GM19372 (cell line): ENCODE data around the gene ZNF670.

Experiments used
- ATAC-seq: cut with Tn5 transposase; IDR thresholded peaks from one replicate; pipeline ENCODE4 v1.9.1; 2021; ENCODE audit warnings: mild to moderate bottlenecking, low read depth, moderate library complexity; ENCODE audit not compliant: unreplicated experiment

ZNF670 gene

DNA sequence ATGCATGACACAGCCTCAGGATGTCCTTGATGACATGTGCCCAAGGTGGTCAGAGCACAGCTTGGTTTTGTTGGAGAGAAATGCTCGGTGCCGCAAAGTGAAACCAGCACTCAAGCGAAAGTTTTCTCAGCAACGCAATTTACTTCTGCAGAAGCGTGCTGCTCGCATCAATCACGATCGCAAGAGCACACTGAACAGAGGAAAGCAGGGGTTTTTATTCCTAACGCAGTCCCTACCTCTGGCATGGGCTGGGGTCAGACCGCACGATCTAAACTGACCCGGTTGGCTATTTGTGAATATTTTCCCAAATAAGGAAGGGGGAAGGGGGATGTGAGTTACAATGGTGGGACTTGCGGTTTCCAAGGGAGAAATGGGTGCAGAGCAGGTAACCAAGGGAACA is 26.4 kb upstream of the ZNF670 start:
- no peak for ATAC-seq

DNA sequence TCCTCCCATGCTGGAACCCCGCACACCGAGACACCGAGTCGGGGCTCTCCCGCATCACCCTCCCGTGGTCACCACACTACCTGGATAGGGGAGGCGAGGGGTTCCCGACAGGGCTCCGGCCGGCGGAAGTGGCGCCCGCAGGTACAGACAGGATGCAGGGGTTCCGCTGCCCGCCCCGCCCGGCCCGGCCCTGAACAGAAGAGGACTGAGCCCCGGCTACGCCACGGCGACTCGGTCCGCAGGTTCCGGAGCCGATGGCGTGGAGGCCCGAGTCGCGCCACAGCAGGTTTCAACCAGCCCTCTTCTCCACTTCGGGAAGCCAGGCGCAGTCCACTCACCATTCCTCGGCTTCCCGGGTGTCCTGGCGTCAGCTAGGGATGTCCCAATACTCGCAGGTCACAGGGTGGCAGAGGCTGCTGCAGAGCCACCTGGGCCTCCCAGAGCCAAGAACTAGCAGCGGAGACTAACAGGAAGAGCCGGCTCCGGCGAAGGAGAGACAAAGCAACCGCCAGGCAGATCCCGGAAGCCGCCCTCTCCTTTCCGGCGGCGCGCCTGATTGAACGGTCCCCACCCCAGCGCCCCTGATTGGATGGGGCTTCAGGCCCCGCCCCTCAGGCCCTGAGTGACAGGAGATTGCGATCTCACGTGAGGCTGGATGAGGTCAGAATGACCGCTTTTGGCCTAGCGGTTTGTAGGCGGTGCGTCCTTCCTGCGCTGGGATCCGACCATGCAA is 25.4 kb upstream of the ZNF670 start, which contains the start of gene ZNF669:
Gene ZNF669 (minus strand): TSS at position 498 of the 733 bp plus-strand sequence. CDS start 157 bp downstream, at position 341.
- ATAC-seq = peak; percentile 99

DNA sequence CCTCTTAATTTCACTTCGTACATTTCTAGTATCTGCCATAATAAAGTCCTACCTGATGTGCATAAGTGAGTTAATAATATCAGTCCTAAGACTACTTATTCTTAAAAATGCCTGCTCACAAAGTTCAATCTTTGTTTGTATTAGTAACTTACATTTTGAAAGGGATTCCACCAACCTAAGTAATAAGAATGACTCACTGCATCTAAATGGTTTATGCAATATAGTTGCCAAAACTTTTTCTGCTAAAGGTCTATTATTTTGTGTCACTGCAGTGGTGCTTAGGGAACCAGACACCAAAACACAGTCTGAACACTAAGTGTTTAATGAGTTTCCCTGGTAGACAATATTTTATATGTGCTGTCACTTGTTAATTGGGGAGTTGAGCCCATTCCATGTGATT is 23.8 kb upstream of the ZNF670 start:
- ATAC-seq = no peak

DNA sequence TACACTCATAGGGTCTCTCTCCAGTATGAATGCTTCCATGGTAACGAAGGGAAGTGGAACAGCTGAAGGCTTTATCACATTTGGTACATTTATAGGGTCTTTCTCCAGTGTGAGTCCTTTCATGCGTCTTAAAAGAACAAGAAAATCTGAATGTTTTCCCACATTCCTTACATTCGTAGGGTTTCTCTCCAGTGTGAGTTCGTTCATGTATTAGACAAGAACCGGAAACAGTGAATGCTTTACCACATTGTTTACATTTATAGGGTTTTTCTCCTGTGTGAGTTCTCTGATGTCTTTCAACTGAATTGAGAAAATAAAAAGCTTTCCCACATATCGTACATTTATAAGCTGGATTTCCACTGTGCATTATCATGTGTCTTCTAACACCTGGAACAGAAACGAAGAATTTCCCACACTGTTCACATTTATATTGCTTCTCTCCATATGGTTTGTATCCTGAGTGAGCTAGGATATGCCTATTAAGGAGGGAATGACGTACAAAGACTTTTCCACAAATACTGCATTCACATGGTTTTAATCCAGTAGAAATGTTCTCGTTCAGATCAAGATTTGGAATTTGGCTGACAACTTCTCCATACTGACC is 22.2 kb upstream of the ZNF670 start:
- no peak for ATAC-seq

DNA sequence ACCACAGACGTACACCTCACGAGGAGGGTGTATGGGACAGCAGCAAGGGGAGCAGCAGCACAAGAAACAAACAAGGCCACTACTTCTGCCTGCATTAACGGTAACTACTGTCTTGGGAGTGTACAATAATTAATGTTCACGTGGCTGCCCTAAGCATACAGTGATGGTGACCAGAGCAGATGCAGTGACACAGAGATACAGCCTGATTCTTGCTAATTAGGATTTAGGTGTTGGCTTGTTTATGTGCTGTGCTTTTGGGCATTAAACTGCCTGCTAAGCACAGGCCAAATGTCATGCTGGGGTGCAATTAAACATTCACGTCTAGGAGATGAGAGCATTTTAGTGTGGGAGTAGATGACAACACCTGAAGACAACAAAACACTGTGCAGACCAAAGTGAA is 18.3 kb upstream of the ZNF670 start:
- ATAC-seq = no peak

DNA sequence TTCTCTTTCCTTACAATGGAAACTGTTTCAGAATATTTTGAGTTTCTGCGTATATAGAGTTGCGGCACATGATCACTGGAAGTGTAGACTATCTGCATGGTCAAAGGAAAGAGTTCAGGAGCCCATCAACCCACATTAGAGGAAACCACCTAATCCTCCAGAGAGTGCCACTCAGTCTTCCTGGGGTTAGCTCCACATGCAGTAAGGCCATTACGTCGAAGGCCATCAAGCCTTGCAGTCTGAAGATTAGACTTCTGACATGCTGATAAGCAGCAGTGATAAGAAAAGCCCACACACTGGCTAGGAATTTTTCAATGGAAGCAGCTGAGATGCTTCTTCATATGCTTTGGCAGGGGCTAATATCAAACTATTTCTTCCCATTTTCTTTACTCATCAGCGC is 17.9 kb upstream of the ZNF670 start:
- no peak for ATAC-seq

DNA sequence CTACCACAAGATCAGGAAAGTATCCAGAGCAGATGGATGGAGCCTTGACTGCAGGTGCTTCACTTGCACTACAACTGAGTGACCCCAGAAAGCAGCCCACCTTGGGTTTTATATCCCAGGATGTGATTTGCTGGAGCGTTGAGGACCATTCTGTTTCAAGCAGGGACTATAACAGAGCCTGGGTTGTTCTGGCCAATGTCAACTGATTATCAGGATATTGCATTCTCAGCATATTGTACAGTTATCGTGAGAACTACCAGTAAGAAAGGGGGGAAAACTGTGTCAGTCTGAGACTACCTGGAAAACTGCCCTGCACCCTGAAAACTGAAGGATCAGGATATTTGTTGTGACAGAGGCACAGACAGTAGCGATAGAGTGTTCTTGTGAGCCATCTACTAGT is 17.5 kb upstream of the ZNF670 start:
- no peak for ATAC-seq

DNA sequence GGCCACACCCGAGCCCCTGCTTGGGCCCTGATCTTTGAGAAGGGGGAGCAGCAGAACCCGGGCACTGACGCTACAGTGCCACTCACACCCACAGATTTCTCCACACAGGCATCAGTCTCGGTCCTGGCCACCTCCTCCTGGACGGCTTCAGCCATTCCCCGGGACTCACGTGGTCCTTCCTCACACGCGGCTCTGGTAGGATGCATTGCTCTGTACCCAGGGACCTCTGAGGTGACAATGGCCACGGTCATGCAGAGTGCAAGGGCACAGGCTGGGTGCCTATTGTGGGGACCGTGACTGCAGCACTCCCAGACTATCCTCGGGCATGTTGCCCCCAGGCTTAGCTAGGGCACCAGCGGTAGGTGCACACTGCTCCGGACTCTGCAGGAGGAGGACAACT is 11.8 kb upstream of the ZNF670 start:
- ATAC-seq = no peak

DNA sequence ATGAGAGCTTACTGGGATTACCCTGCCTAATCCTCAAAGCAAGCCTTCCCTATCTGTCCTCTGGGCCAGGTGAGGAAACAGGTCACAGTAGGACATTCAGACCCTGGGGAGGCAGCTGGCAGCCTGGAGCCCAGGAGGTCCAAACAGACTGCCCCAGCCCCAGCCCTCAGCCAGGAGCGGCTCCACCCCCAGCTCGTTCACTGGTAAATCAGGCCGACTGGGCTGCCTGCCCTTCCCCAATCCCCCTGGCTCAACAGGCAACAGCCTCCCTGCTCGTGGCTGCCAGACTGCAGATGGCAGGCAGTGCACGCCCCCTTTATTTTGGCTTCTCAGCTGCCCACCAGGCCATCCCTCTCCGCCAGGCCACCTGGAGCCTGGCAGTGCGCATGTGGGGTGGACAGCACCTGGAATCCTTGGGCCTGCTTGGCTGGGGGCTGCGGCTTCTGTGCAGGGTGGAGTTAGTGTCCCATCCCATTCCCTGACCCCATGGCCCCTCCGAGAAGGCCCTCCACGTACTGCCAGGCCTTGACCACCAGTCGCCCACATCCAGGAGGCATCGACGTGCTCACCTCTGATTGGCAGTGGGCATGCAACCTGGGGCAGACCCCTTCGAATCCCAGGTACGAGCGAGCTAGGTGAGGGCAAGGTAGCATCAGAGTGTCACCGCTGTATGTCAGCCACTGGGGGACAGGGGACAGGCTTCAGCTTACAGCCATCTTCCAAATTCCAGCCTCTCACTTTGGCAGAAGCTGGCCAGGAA is 11.2 kb upstream of the ZNF670 start:
- no peak for ATAC-seq

DNA sequence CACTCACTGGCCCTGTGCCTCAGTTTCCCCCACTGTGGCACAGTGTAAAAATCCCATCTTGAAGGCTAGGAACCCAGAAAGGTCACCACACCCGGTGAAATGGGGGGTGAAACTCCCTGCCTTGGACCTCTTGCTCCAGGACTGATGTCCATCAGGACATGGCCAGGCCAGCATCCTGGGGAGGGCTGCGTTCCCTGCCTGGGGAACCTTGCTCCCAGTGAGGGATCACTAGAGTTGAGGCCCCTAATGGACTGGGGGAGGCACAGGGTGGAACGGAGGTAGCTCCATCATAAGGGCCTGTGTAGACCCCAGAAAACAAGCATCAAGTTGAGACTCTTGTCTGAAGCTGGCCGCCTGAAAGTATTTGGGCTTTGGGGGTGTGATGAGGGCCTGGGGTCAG is 10.4 kb upstream of the ZNF670 start:
- no peak for ATAC-seq

DNA sequence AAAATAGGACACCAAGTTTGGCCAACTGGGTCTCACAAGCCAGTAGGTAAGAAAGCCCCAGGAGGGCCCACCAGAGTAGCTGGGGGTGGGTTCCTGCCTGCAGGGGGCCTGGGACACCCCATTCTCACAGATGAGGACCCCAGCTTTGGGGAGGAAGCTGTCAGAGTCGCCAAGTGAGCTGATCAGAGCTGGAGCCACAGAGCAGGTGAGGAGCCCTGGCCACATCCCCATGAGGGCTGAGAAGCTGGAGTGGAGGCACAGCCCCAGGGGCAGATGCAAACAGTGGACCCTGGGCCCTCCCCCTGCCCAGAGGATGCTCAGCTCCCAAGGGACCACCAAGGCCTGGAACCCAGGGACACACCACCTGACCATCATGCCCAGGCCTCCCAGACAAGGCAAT is 8.6 kb upstream of the ZNF670 start:
- no peak for ATAC-seq

DNA sequence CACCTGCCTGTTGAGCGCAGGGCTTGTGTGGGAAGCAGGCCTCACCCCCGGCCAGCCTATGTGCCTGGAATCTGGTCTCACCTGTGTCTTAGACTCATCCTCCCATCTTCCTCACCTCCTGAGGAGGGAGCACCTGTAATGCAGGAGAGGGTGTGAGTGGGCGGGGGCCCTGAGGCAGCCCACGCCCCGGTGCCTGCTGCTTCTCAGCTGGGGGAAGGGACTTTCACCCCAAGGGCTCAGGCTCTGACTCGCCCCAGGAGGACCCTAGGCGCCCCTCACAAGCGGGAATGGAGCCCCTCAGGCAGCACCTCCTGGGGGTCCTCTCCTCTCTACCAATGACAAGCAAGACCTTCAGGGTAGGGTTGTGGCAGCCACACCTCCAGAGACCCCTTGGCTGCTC is 6.7 kb upstream of the ZNF670 start:
- ATAC-seq = no peak

DNA sequence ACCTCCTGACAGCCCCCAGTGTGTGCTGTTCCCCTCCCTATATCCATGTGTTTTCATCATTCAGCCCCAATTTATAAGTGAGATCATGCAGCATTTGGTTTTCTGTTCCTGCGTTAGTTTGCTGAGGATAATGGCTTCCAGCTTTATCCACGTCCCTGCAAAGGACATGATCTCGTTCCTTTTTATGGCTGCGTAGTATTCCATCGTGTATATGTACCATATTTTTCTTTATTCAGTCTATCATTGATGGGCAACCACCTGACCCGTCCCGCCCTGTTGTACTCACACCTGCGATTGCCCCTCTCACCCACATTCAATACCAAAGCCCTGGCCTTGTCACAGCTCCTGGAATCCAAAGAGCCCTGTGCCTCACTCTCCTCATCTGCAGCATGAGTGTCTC is 6.2 kb upstream of the ZNF670 start:
- ATAC-seq = no peak

DNA sequence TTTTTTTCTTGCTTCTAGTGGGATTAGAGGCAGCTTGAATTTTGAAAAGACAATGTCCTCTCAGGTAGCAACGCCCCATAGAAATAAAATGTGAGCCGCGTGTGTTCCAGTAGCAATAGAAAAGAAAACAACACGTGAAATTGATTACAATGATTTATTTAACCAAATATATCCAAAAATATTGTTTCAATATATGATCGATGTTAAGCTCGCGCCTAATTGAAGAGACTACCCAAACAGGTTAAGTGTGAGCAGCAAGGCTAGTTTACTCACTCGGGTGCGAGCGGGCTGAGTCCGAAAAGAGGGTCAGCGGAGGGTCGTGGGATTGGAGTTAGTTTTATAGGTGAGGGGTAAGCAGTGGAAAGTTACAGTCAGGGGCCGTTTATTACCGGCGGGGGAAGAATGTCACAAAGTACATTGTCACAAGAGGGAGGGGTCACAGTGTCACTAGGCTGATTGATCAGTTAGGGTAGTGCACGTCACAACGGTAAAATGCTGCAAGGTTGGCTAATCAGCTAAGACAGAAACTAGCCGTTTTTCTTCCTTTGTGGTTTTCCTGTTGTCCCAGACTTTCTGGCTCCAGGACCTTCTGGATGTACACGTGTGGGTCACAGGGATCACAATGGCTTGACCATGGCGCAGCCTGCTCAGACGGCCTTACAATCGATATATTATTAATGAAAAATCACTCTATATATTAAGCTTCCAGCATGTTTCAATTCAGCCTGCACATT is 697 bp upstream of the ZNF670 start:
- no peak for ATAC-seq

DNA sequence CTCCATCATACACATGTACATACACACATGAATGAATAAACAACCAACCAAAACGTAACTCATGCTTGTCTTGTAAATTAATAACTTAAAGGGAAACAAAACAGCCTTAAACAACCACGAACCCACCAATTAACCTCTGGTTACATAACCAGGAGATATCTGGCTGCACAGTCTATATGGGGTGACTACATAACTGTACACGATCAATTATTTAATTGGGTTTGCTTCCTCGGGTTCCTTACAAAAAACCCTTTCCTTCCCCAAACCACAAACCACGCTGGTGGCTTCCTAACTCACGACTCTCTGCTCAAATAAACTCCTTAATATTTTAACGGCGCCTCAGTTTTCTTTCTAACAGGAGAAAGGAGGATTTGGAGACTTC is 744 bp downstream of the ZNF670 start:
- no peak for ATAC-seq

DNA sequence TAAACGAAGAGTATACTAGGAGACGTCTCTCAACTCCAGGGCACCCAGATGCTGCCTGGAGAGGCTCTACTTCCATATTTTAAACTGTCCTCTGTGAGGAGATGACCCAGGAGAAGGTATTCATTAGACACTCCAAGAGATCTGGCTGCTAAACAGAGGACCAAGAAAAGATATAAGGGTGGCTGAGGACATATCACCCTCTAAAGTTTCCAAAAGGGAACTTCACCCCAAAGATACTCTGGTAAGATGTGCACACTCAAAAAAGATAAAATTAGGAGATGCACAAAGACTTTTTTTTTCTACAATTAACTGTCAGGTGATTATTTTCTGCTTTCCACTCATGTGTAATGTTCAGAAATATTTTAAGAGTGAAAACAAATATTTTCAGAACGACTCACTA is 1.4 kb downstream of the ZNF670 start:
- ATAC-seq = no peak

DNA sequence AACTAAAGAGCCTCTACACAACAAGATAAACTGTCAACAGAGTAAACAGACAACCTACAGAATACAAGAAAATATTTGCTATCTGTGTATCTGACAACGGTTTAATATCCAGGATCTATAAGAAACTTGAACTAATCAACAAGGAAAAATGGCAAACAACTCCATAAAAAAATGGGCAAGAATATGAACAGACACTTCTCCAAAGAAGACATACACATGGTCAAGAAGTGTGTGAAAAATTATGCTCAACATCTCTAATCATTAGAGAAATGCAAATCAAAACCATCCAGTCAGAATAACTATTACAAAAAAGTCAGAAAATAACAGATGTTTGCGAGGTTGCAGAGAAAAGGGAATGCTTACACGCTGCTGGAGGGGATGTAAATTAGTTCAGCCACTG is 8.0 kb downstream of the ZNF670 start:
- no peak for ATAC-seq

DNA sequence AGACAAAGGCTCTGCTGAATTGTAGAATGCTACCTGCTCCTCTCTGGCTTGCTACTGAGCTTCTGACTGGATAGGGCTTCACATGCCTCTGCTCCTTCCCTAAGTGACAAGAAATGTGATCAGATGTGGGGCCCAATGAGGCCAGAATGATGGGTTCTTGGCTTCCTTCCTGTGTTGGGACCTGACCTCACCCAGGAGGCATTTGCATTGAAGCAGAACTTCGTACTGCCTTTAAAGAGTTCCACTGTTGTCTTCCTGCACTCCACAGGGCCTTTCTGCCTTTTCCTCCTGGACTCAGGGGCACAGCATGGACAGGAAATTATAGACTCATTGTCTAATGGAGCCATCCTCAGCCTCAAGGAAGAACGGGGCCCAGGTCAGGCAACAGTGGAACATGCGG is 14.3 kb downstream of the ZNF670 start:
- ATAC-seq = no peak

DNA sequence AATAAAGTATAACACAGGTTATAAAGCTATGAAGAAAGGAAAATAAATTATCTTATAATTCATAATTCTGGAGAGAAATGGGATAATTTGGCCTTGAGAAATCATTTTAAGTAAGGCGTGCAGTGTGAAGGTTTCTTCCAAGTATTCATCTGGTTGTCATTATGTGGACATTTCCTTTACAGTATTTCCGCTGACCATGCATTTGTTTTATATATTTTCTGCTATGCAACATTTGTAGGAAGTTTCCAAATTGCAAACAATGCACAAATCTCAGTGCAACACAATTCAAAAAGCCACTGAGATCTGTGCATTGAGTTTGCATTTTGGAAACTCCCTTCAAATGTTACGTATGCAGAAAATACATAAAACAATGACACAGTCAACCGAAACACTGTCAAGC is 17.8 kb downstream of the ZNF670 start:
- ATAC-seq = no peak

DNA sequence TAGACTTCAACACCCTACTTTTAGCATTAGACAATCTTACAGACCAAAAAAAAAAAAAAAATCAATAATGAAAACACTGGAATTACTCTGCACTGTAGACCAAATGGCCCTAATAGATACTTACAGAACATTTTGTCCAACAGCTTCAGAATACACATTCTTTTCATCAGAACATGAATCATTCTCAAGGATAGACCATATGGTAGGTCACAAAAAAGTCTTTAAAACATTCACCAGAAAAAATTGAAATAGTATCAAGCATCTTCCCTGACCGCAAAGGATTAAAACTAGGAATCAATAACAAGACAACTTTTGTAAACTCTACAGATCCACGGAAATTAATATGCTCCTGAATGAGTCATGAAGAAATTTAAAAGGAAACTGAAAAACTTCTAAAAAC is 22.5 kb downstream of the ZNF670 start:
- no peak for ATAC-seq

DNA sequence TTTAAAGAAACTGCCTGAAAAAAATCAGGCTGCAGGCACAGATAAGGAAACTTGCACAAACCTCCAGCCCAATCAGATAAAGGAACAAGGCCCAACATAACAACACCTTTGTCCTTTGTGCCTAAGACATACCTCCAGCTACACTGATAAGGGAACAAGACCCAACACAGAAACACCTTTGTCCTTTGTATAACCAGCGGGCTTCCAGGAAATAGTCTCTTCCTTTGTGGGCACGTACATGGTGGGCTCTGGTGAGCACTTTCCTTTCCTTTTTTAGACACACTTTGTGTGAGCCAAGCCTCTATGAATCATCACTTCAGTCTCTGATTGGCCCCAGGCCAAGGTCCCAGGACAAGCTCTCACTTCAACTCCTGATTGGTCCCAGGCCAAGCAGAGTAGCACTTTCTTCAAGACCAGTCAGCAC is 23.6 kb downstream of the ZNF670 start:
- ATAC-seq = no peak
